AG09319 (cell line): ENCODE results near the gene CDK15.

Experiments used
- DNase-seq: peaks from one replicate; pipeline ENCODE4 v3.0.0-alpha.2; 2010; ENCODE audit warnings: low read depth; ENCODE audit errors: extremely low read depth
- CTCF ChIP-seq: IDR thresholded peaks from 2 replicates; pipeline ENCODE4 v1.5.1; 2011; ENCODE audit warnings: low read depth, mild to moderate bottlenecking, inconsistent platforms, low read length, moderate library complexity

Gene CDK15

GRCh38 chr2:201938781-201939180 lies 132.4 kb downstream of the CDK15 start:
- TF ChIP-seq CTCF = no peak
- DNase-seq = no peak

GRCh38 chr2:201939453-201939941 lies 133.2 kb downstream of the CDK15 start:
- TF ChIP-seq CTCF = no peak
- DNase-seq = no peak

- TF ChIP-seq CTCF = no peak
- DNase-seq = no peak
Measured at GRCh38 chr2:201942531-201942930, 136.2 kb downstream of the CDK15 start.
